Measurements from ENCODE around the gene HSPA12A.

The HSPA12A gene

GRCh38 chr10:116779076-116779687 lies 36.8 kb upstream of the HSPA12A start:
- no peak for TF ChIP-seq CTCF (IDR thresholded peaks at IDR 0.05)

GRCh38 chr10:116777006-116777405 lies 34.6 kb upstream of the HSPA12A start:
- Mint-ChIP-seq H3K27me3 (ENCODE audit: low read depth, poor library complexity) (peaks cover 41% of the 10 kb centered on the region), H3K9me3 (no peaks in the 10 kb centered on the region), H3K4me3 (no peak overlapping the region), H3K27ac (no peak overlapping the region), H3K4me1 (peaks cover 19% of the 10 kb centered on the region), H3K36me3 (ENCODE audit: low read depth) (no peaks in the 10 kb centered on the region)
- DNase-seq: no peak
- TF ChIP-seq CTCF (IDR thresholded peaks at IDR 0.05): no peak

More at GRCh38 chr10:116779076-116779687, 36.8 kb upstream of the HSPA12A start:
- Mint-ChIP-seq H3K36me3 (ENCODE audit: low read depth) (no peaks in the 10 kb centered on the region), H3K9me3 (no peaks in the 10 kb centered on the region), H3K27ac (no peak overlapping the region), H3K27me3 (ENCODE audit: low read depth, poor library complexity) (peaks cover 50% of the 10 kb centered on the region), H3K4me3 (no peak overlapping the region), H3K4me1 (peaks cover 17% of the 10 kb centered on the region)
- DNase-seq: no peak

- Mint-ChIP-seq H3K9me3 (no peaks in the 10 kb centered on the region), H3K27me3 (ENCODE audit: low read depth, poor library complexity) (peaks cover 41% of the 10 kb centered on the region), H3K27ac (peak overlapping the region; percentile 29), H3K36me3 (ENCODE audit: low read depth) (no peaks in the 10 kb centered on the region), H3K4me1 (peaks cover 13% of the 10 kb centered on the region), H3K4me3 (no peak overlapping the region)
- TF ChIP-seq CTCF (IDR thresholded peaks at IDR 0.05): no peak
- no peak for DNase-seq
These were observed 33.4 kb upstream of the HSPA12A start for GRCh38 chr10:116775488-116776400.

GRCh38 chr10:116774728-116775151 lies 32.4 kb upstream of the HSPA12A start:
- Mint-ChIP-seq H3K4me3 (no peak overlapping the region), H3K9me3 (no peaks in the 10 kb centered on the region), H3K4me1 (peaks cover 23% of the 10 kb centered on the region), H3K36me3 (ENCODE audit: low read depth) (no peaks in the 10 kb centered on the region), H3K27ac (no peak overlapping the region), H3K27me3 (ENCODE audit: low read depth, poor library complexity) (peaks cover 46% of the 10 kb centered on the region)
- TF ChIP-seq CTCF (IDR thresholded peaks at IDR 0.05): no peak
- no peak for DNase-seq

- peak; percentile 27 for DNase-seq
- no peak for TF ChIP-seq CTCF (IDR thresholded peaks at IDR 0.05)
- Mint-ChIP-seq H3K9me3 (no peaks in the 10 kb centered on the region), H3K27me3 (ENCODE audit: low read depth, poor library complexity) (peaks cover 42% of the 10 kb centered on the region), H3K4me1 (peaks cover 27% of the 10 kb centered on the region), H3K27ac (no peak overlapping the region), H3K36me3 (ENCODE audit: low read depth) (no peaks in the 10 kb centered on the region), H3K4me3 (no peak overlapping the region)
These were observed 30.7 kb upstream of the HSPA12A start for GRCh38 chr10:116772909-116773705.

Data from nephron progenitor cell (in vitro differentiated cells).